HG02840 (cell line): Measurements from ENCODE around the gene A4GALT.

Source experiments
- ATAC-seq: cut with Tn5 transposase; IDR thresholded peaks from one replicate; pipeline ENCODE4 v1.9.1; 2021; ENCODE audit warnings: mild to moderate bottlenecking, moderate library complexity, moderate number of reproducible peaks; ENCODE audit not compliant: unreplicated experiment, low FRiP score

The A4GALT gene

DNA sequence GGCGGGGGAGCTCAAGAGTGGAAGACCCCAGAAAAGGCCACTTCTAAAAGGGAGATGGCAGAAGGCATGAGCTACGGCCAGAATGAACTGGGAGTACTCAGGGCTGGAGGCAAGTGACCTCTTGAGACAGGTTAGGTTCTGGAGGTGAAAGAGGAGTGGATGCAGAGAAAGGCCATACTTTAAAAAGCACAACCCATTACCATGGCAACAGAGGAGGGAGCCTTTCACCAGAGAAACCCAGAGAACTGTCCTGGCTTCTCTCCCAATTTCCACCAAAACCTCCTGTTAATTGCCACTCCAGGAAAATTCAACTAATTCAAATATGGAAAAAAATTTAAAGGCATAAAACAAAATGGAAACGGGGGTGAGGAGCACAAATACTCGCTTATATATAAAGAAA is 15.8 kb downstream of the A4GALT start:
- no peak for ATAC-seq

DNA sequence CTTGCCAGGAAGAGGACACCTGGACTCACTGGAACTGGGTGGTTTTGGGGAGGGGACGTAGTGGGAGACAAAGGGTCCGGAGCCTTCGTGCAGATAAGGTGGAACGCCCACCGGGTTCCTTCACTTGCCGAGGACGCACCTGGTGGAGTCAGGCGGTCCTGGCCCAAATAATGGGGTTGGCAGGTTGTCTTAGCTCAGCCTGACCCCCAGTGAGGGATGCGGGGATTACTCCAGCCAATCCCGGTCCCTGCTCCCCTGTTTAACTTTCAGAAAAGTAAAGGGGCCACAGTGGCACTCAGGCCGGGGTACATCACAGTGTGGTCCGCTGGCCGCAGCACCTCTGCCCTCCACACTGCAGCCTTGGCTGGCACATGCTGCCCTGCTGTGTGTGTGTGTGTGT is 18.0 kb downstream of the A4GALT start:
- ATAC-seq, result no peak

DNA sequence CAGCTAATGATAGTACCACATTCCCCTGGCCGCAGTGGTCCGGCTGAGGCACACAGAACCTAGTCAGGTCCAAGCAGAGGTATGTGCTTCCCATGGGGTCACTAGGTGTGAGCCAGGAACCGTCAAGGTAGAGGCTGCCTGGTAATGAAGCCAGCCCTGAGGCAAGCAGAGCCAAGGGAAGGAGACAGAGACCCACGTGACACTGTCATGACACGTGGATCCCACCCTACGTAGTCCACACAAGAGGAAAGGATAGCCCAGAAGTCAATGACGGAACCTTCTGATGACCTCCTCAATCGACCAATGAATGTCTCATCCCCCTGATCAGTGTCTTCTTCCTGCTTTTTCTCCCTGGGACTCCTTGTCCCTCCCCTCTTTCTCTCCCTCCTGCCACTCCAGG is 19.0 kb downstream of the A4GALT start:
- no peak for ATAC-seq

DNA sequence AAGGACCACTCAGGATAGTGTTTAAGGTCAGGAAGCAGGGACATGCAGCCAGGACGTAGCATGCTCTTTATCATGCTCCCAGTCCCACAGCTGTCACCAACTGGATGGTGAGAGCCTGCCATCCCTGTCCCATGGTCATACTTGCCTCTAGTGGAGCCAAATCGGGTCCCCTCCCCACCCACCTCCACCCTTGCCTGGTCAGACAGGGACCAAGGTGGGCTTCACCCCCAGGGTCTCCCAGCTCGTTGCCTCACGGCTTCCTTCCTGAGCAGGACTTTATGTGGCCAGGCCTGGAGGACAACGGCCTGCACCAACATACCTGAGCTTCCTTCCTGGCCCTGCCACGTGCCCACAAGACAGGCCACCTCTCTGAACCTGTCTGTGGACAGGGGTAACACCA is 19.8 kb downstream of the A4GALT start:
- no peak for ATAC-seq

DNA sequence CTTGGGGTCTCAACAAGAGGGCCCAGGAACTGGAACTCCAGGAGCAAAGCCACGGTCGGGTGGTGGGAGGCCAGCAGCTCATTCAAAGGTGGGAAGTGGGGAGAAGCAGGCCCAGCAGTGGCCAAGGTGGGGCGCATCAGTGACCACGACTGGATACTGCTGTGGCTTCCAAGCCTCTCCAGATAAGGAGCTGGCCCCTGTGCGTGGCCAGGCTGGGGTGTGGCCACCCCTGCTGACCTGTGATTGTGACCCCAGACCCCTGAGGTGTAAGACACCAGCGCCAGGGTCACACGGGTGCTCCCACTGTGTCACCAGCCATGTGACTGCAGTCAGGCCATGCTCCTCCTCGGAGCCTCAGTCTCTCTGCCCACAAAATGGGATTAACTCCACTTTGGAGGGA is 20.3 kb downstream of the A4GALT start:
- ATAC-seq, result no peak

DNA sequence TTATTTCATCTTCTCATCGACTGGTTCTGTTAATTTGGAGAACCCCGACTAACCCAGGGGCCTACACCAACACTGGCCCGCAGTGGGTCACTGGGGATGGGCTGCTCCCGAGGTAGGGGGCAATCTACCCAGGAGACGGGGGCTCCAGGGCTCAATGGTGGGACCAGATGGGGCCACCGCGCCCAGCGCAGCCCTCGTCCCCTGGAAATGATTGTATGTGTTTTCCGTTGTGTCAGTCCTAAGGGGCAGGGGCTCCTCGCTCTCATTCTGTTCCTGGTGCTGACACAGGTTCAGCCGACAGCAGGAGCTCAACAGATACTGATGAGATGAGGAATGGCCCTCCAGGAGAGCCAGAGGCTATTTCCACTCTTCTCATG is 20.7 kb downstream of the A4GALT start:
- no peak for ATAC-seq

DNA sequence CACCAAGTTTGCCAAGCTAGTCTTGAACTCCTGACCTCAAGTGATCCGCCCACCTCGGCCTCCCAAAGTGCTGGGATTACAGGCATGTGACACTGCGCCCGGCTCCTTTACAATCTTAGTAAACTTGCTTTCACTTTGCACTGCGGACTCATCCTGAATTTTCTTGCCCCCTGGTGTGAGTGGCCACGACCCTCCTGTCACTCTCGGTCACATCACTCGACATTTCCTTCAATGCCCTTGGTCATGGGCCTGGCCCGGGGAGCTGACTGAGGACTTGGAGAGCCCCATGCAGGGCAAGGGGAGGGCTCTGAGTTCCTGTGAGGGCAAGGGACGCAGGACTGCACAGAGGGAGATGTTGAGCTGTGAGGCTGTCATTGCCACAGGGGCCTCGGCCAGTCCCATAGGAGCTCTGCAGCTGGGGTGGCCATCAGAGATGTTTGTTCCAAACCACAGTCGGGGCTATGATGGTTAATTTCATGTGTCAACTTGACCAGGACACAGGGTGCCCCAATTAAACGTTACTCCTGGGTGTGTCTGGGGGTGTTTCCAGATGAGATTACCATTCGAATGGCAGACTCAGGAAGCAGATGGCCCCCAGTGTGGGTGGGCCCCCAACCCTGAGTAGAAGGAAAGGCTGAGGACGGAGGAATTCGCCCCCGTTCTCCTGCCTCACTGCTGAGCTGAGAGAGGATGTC is 21.2 kb downstream of the A4GALT start:
- no peak for ATAC-seq

DNA sequence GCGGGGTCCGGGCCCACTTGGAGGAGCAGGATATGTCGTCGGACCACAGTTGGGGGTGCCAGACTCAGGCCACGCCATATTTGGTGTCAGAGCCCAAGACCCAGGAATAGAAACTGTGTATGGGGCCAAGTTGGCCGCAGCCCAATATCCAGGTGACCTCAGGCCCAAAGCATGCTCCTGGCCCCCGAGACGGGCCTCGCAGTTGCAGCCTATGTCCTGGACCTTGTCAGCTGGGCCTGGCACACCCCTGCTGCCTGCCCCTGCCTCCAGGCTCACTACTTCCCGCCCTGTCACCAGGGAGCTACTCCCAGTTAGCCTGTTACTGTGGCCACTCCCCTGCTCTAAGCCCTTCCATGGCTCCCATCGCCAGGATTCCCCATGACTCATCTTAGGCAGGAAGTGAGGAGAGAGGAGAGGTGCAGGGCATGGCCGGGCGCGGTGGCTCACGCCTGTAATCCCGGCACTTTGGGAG is 23.1 kb downstream of the A4GALT start:
- no peak for ATAC-seq

DNA sequence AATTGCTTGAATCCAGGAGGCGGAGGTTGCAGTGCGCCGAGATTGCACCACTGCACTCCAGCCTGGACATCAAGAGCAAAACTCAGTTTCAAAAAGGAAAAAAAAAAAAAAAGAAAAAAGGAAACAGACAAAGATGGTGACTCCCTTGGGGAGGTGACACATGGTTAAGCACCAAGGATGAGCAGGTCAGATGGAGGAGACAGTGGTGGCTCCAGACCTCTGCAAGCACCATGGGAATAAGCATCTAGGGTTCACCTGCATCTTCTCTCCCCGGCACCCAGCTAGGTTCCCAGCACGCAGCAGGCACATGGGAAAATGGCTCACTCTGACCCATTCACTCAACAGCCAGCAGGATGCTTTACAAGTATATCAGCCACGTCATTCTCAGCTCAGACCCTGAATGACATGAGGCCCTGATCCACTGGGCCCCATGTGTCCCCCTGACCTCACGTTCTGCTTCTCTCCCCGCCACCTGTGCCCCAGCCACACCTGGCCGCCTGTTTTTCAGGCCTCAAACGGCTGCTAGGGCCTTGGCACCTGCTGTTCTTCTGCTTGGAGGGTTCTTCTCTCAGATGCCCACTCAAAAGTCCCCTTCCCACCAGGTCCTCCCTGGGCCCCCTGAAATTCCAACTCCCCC is 24.2 kb downstream of the A4GALT start:
- no peak for ATAC-seq

DNA sequence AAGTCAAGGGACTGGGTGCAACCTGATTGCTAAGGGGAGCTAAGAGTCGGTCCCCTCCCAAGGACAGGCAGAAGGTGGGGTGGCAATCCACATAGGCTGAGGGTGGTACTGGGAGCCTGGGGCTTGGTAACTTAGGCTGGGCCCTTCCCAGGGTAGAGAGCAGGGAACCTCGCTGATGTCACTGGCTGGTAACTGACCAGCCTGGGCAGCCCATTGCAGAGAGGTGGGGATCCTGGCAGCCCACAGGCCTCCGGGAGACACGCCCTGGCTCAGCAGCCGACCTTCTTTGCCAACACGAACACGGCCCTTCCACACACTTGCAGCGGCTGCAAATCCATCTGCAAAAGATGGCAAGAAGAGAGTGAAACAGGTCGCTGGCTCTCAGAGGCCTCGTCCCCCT is 25.4 kb downstream of the A4GALT start:
- no peak for ATAC-seq

DNA sequence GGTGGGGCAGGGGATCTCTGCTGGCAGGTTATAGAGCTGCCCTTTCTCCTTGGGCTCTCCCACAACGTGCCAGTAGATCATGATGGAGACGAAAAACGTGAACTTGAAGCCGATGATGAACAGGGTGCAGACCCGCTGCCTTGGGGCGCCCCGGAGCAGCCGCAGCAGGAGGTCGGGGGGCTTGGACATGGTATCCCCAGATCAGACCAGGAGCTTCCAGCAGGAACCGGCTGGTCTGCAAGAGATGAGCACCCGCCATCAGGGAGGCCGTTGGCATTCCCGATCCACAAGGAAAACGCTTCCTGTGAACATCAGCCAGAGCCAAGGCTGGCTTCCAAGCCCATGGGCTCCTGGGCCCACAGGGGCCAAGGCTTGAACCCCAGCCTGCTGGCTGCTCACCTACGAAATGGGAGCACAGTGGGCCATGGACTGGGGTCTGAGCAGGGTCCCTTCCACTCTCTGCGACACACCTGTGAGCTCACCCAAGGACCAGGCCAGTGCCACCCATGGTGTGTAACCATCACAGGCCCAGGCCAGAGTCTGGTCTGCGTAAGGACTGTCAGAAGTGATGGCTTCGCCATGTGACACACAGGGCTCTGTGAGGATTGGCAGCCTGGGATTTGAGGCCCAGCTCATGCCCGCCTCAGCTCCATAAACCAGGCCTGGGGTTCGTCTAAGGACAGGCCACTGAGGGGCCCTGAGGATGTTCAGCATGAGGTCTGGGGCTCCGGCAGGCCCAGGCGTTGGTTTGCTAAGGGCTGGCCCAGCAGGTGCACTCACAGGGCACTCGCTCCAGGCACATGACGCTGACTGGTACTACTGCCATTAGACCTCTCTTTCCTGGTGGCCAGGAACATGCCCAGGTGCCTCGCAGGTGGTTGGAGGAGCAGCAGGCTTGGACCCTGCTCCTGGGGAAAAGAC is 26.6 kb downstream of the A4GALT start:
- no peak for ATAC-seq

DNA sequence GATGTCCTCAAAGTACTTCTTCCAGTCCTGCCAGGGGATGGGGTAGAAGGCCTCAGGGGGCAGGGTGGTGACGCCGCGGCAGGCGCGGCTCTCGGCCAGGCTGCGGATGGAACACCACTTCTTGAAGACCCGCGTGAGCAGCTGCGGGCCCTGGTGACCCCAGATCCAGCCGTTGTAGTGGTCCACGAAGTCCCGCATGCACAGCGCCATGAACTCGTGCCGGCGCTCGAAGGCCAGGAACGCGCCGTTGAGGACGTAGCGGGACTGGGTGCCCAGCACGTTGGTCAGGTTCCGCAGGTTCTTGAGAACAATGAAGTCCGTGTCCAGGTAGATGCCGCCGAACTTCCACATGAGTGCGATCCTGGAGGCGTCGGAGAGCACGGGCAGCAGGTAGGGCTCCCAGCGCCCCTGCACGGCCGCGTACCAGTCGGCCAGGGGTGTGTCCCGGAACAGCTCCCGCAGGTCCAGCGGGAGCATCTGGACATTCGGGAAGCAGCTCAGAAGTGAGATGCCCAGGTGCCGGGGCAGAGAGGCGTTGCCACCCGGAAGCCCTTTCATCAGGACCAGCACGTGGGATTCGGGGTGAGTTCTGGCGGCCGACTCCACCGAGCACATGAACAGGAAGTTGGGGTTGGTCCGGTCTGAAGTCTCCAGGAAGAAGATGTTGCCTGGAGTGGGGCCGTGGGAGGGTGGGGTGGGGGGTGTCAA is 27.5 kb downstream of the A4GALT start:
- no peak for ATAC-seq

DNA sequence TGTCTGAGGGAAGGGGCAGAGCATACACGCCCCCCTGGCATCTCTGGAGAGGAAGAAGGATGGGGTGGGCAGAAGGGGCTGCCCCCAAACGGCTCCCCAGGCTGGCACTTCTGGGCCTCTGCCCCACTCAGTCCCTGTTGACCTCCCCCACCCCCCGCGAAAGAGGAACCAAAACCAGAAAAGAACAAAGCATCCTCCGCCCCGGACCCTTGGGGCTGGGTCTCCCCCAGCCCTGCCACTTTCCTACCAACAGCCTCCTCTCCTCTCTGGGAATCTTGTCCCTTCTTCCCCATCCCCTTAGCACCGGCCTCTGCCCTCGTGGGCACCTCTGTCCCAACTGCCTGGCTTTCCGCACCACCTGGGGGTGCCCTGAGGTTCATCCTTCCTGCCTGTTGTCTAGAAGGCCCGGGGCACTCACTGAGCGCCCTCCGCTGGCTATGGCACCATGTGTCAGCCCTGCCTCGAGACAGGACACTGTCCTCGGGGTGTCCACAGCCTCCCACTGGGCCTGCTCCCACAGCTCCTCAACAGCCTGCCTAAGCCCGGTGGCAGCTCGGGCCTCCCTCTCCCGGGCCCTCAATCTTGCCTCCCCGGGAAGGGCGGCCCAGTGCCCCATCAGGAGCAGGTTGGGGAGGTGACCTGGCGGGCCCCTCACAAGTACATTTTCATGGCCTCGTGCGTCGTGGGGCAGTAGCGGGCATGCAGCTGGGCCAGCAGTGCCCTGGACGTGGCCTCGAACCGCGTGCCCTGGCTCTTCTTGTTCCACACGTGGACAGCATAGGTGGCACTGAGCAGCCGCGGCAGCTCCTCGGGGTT is 28.2 kb downstream of the A4GALT start:
- ATAC-seq, result no peak

DNA sequence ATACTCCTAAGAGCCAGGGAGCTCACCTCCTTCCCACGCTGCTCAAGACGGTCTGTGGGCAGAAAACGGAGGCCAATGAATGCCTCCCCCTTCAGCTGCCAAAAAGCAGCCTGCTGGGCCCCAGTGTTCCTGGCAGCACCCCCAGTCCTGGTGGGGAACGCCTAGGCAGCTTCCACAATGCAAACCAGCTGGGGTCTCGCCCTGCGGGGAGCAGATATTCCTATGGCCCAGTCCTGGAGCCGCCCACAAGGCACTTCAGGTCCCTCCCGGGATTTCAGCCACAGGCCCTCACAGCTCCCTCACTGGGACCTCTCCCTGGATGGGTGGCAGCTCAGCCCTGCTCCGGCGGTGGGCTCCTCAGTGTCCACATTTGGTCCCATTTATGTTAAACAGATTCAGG is 29.2 kb downstream of the A4GALT start:
- ATAC-seq, result no peak

DNA sequence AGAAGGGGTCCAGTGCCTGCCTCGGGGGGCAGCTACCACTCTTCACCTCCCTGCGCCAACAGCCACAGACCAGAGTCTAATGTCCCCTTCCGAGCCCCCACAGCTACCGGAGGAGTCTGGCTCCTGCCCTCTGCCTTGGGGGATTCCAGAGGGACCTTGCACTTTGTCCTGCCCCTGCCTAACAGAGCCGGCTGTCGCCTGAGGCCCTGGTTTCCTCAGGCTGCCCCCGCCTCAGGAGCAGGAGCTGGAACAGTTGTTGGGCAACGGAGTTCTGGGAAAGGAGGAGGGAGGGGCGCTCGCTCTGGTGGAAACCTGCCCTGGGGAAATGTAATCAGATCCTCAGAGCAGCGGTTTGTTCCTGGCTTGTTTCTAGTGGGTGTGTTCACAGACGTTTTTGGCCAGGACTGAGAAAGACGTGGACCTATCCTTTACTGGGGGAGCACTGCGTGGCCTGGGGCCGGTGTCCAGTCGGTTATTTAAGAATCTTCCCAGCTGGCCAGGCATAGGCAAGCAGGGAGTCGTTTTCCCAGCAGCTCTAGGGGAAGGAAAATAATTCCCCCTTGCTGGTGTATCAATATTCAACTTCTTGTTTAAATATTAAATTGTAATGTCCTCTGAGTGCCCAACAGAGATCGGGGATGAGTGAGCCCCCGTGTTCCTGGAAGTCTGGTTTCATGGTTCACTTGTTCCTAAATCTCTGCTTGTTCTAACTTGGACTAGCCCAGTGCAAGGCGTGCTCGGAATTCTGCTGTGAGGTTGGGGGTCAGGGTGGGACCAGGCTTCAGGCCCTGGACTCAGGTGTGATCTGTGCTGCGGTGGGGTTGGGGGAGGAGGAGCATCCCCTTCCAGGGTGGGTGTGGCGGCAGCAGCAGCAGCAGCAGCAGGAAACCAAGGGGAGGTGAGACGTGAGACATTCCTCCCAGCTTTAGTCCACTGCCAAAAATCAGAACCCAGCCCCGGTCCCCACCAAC is 32.1 kb downstream of the A4GALT start:
- ATAC-seq, result no peak

DNA sequence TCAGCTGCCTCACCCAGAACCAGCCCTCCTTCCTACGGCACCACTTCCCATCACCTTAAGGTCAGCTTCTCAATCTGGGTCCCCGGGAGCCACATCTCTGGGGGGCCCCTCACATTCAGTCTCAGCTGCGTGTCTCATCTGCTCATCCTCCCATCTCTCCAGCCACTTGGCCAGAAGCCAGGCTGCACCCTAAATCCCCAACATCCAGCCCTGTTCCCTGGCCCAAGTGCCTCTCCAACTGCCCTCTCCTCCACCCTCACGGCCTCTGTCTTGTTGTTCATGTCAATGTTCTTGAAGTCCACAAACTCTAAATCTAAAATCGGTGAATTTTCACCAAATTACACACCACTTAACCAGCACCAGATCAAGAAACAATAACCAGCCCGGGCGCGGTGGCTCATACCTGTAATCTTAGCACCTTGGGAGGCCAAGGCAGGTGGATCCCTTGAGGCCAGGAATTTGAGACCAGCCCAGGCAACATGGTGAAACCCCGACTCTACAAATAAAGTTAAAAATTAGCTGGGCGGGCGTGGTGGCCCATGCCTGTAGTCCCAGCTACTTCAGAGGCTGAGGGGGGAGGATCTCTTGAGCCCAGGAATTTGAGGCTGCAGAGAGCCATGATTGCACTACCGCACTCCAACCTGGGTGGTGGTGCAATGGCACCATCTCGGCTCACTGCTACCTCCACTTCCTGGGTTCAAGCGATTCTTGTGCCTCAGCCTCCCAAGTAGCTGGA is 33.7 kb downstream of the A4GALT start:
- no peak for ATAC-seq

DNA sequence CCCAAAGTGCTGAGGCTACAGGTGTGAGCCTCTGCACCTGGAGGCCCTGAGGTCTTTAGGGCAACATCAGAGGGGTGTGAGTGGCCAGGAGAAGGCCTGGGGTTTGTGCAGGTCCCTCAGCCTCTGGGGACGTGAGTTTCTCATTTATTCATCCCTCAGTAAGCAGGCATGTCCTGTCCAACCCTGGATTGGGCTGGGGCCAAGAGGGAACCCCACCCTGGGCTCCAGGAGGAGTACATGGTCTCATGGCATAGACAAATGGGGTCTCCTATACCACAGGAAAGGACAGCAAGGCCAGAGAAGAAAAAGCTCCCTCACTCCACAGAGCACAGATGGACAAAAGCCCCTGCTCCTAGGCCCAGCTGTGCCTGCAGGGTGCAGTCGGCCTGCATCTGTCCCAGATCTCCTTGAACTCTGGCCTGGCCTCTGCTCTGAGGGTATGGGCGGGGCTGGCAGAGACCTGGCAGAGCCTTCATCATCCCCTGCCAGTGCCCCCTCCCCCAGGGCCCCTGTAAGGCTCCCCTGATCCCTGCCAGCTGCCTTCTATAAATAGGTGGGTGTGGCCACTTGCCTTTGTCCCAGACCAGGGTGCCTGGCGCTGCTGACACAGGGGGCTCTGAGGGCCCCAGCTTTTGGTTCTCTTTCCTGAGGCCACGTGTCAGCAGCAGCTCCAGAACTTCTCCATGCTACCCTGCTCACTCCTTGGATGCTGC is 34.6 kb downstream of the A4GALT start:
- ATAC-seq, result no peak
